BE2C (cell line): ENCODE results near the gene TMPO.
"Not testable (repeated sequence)": the region's sequence is repeated elsewhere in the genome, so short reads cannot be mapped to it uniquely, and the experiment has no call there.

ENCODE experiments used
- DNase-seq: peaks from one replicate; pipeline ENCODE4 v3.0.0-alpha.2; 2020
- H3K27me3 ChIP-seq: fragments of 250-450 bp; sonication (Bioruptor Pico); 2 replicates; pipeline ENCODE4 v1.5.1; 2020; ENCODE audit warnings: mild to moderate bottlenecking
- H3K36me3 ChIP-seq: fragments of 250-450 bp; sonication (Bioruptor Pico); 2 replicates; pipeline ENCODE4 v1.5.1; 2020; ENCODE audit warnings: mild to moderate bottlenecking
- H3K4me1 ChIP-seq: fragments of 250-450 bp; sonication (Bioruptor Pico); 2 replicates; pipeline ENCODE4 v1.5.1; 2020
- H3K4me3 ChIP-seq: 2 replicates; pipeline ENCODE4 v1.5.1; 2011; ENCODE audit warnings: low read depth, low read length
- H3K9me3 ChIP-seq: fragments of 250-450 bp; sonication (Bioruptor Pico); 2 replicates; pipeline ENCODE4 v1.5.1; 2020
- TF ChIP-seq, protein P1 (sequence below): IDR thresholded peaks from 2 replicates; pipeline ENCODE4 v1.5.1; 2012; ENCODE audit warnings: mild to moderate bottlenecking, low read depth, low read length

The TMPO gene

DNA sequence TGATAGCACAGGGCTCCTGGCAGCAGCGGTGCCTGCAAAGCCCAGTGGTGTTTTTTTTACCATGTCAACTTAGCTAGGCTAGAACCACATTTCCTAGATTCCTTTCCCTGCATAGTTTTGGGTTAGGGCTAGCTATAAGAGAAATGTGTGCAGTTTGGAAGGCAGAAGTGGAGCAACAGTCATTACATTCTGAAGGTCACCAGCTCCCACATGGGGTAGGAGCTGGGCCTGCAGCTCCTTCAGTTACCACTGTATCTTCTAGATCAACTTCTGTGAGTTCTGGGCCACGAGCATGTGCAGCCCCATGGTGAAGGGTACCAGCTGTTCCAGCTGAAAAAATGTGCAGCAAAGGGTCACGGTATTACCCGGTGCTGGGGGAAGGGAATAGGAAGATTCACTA, 75.8 kb downstream of the TMPO start:
- H3K9me3 ChIP-seq: no peaks in the 10 kb centered on the region
- TF ChIP-seq, protein P1, sequence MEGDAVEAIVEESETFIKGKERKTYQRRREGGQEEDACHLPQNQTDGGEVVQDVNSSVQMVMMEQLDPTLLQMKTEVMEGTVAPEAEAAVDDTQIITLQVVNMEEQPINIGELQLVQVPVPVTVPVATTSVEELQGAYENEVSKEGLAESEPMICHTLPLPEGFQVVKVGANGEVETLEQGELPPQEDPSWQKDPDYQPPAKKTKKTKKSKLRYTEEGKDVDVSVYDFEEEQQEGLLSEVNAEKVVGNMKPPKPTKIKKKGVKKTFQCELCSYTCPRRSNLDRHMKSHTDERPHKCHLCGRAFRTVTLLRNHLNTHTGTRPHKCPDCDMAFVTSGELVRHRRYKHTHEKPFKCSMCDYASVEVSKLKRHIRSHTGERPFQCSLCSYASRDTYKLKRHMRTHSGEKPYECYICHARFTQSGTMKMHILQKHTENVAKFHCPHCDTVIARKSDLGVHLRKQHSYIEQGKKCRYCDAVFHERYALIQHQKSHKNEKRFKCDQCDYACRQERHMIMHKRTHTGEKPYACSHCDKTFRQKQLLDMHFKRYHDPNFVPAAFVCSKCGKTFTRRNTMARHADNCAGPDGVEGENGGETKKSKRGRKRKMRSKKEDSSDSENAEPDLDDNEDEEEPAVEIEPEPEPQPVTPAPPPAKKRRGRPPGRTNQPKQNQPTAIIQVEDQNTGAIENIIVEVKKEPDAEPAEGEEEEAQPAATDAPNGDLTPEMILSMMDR: no peak
- no peak for DNase-seq
- no peak overlapping the region for H3K4me3 ChIP-seq
- H3K36me3 ChIP-seq: peaks cover 21% of the 10 kb centered on the region
- no peaks in the 10 kb centered on the region for H3K4me1 ChIP-seq
- no peaks in the 10 kb centered on the region for H3K27me3 ChIP-seq

DNA sequence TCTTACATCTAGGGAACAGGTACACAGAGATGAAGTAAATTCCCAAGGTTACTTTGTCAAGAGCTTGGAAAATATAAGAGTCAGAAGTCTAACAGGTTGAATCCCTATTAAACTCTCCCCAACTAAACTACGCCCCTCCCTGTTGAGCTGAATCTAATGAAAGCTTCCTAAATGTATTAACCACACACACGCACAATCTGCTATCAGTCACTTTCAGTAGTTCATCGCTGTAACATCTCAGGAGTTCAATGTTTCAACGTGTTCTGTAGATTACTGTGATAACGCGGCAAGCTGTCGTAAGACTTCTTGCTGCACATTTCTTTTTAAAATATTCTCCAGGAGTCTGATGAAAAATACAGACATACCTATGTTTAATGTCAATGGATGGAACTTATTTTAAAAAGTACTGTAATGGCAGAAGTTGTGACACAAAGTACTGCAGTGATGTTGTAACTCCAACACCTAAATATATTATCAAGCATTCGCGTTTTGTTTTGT, 77.5 kb downstream of the TMPO start:
- H3K9me3 ChIP-seq: no peaks in the 10 kb centered on the region
- no peaks in the 10 kb centered on the region for H3K27me3 ChIP-seq
- no peak for DNase-seq
- H3K4me1 ChIP-seq: no peaks in the 10 kb centered on the region
- peaks cover 37% of the 10 kb centered on the region for H3K36me3 ChIP-seq
- TF ChIP-seq, protein P1: no peak
- peak overlapping the region; percentile 71 for H3K4me3 ChIP-seq

DNA sequence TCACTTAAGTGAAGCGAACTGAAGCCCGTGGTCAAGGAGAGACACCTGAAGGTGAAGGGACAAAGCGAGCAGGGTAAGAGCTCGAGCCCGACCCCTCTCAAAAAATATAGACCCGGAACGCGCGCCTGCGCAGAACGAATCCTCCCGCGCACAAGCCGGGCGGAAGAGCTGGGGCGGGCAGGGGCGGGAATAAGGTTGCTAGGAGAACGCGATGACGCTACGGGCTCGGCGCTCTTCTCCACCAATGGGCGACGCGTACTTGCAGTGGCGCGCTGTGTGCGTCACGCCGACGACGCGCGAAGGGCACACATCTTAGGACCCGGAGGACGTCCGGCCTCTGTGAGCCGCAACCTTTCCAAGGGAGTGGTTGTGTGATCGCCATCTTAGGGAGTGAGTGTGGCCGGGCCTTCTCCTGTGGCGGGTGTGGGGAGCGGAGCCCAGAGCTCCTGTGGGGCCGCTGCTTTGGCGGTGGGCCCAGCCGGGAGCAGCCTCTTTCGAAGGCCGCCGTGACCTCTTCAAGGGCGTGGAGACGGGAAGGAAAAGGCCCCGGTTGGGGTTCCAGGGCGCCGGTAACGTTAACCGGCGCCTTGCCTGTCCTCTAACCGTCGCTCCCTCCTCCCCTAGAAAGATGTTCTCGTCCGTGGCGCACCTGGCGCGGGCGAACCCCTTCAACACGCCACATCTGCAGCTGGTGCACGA, 78.1 kb downstream of the TMPO start, which contains the start of gene SLC25A3:
TSS of gene SLC25A3 (plus strand) at position 336 of the 699 bp plus-strand sequence. CDS start at position 629, 293 bp downstream.
- peak; percentile 97 for DNase-seq
- H3K4me1 ChIP-seq: no peaks in the 10 kb centered on the region
- no peaks in the 10 kb centered on the region for H3K9me3 ChIP-seq
- H3K27me3 ChIP-seq: no peaks in the 10 kb centered on the region
- peak within 1 kb of the TSS; percentile 71 for H3K4me3 ChIP-seq
- peaks cover 44% of the 10 kb centered on the region for H3K36me3 ChIP-seq
- TF ChIP-seq, protein P1: no peak

DNA sequence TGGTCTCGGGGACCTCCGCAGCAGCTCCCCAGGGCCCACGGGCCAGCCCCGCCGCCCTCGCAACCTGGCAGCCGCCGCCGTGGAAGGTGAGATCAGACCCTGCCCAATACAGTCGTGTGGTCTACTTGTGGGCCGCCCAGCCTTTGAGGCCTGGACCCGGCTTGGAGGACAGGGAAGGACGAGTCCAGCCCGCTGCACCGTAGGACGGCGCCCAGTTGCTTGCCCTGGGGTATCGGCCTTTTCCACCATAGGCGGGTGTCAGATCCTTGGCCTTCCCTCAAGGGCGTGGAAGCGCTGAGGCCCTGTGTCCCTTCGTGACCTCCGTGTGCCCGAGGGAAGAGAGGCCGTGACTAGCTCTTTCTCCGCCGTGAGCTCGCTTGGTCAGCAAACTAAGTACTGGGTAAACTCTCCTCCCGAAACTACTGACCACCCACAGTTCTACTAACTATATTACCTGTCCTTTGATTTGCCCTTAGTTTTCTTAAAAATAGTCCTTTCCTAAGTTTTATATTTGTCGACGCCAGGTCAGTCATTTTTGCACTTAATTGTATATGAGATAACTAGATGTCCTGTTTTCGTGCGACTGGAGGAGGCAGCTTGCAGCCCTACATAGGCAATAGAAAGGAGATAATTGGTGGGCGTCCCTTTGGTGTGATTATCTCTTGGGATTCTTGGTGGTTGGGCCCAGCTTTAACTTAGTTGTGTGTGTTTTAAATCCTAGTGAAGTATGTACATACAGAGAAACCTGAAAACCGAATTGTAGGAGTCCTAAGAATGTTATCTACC, 78.9 kb downstream of the TMPO start:
- H3K4me3 ChIP-seq: peak overlapping the region; percentile 71
- no peaks in the 10 kb centered on the region for H3K27me3 ChIP-seq
- H3K36me3 ChIP-seq: peaks cover 50% of the 10 kb centered on the region
- H3K9me3 ChIP-seq: no peaks in the 10 kb centered on the region
- TF ChIP-seq, protein P1: no peak
- H3K4me1 ChIP-seq: no peaks in the 10 kb centered on the region
- no peak for DNase-seq

DNA sequence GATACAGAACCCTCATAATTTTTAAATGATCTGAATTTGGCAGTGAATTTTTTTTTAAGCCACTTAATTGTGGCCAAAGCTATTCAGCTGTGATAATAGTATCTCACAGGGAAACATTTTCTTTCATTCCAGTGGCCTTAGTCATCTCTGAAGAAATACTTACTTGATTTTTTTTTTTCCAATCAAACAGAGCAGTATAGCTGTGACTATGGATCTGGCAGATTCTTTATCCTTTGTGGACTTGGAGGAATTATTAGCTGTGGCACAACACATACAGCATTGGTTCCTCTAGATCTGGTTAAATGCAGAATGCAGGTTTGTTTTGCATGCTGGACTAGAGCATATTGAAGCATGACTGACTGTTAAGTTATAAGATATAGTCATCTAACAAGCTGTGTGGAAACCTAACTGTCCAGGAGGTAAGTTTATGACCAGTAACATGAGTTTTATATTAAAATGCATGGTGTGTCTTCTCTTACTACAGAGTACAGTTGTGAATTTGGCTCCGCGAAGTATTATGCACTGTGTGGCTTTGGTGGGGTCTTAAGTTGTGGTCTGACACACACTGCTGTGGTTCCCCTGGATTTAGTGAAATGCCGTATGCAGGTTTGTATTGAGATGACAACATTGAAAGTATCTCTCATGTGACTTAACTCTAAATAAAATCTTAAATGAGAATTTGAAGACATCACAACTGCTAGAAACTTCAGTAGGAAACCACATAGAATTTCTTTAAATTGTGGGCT, 80.0 kb downstream of the TMPO start:
- no peaks in the 10 kb centered on the region for H3K9me3 ChIP-seq
- no peaks in the 10 kb centered on the region for H3K27me3 ChIP-seq
- no peak for DNase-seq
- H3K36me3 ChIP-seq: peaks cover 62% of the 10 kb centered on the region
- TF ChIP-seq, protein P1: no peak
- peak overlapping the region; percentile 71 for H3K4me3 ChIP-seq
- no peaks in the 10 kb centered on the region for H3K4me1 ChIP-seq

DNA sequence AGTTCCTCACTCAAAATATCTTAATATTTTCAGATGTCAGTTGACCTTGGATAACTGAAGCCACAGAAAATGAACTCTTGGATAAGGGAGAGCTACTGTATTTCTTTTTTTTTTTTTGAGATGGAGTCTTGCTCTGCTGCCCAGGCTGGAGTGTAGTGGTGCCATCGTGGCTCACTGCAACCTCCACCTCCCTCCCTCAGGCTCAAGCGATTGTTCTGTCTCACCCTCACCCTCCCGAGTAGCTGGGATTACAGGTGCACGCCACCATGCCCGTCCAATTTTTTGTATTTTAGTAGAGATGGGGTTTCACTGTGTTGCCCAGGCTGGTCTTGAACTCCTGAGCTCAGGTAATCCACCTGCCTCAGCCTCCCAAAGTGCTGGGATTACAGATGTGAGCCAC, 81.9 kb downstream of the TMPO start:
- not testable (repeated sequence) for H3K4me1 ChIP-seq, H3K27me3 ChIP-seq, H3K4me3 ChIP-seq, DNase-seq, H3K9me3 ChIP-seq
- H3K36me3 ChIP-seq: peaks cover 81% of the 10 kb centered on the region
